ENCODE data around the gene FAM241A.

DNA sequence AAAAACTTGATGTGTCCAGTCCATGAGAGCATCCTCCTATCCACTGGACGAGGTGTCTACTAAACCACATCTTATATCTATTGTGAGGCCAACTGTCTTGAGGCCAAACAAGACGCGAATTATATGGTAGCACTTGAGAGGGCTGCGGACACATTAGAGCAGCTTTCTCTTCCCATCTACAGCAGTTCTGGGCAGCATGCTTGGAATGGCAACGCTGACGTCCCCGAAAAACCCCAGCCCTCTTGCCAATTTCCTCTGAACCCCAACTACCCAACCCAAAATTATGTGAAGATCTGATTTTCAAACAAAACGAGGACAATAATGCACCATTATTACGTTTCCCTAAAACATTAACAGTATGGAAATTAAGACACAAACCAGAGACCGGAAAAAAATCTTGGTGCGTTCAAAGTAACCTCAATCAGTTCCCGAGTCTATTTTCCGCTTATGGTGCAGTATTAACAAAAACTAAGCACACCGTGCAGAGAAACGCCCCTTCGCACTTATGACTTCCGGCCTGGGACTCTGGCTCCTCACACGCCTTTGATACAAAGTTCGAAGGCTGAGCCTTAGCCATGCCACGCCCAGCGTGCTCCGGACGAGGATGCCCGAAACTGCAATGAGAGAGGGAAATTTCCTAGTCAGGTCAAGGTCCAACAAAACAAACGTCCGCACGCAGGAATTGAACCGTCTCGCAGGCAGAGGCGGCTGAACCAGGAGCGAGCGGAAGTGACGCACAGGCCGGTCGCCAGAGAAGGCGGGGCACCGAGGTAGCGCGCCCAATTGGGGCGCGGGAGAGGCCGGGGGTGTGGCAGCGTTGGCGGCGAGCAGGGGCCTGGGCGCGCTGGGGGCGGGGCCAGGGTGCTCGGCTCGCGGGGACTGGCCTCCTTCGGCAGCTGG lies 85.9 kb downstream of the FAM241A start:
- no peak for TF ChIP-seq POLR2A (IDR thresholded peaks at IDR 0.05)
- TF ChIP-seq, protein P1, sequence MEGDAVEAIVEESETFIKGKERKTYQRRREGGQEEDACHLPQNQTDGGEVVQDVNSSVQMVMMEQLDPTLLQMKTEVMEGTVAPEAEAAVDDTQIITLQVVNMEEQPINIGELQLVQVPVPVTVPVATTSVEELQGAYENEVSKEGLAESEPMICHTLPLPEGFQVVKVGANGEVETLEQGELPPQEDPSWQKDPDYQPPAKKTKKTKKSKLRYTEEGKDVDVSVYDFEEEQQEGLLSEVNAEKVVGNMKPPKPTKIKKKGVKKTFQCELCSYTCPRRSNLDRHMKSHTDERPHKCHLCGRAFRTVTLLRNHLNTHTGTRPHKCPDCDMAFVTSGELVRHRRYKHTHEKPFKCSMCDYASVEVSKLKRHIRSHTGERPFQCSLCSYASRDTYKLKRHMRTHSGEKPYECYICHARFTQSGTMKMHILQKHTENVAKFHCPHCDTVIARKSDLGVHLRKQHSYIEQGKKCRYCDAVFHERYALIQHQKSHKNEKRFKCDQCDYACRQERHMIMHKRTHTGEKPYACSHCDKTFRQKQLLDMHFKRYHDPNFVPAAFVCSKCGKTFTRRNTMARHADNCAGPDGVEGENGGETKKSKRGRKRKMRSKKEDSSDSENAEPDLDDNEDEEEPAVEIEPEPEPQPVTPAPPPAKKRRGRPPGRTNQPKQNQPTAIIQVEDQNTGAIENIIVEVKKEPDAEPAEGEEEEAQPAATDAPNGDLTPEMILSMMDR (IDR thresholded peaks at IDR 0.05) = no peak

All from gastroesophageal sphincter (tissue), 3 donors.